Right kidney (tissue), 1 donor: ENCODE results near the gene UNC80.

Source experiments
- DNase-seq: peaks from one replicate; pipeline ENCODE4 v3.0.0-alpha.2; 2016

UNC80 gene

GRCh38 chr2:209974576-209974975, 202.9 kb downstream of the UNC80 start:
- no peak for DNase-seq

- no peak for DNase-seq
Observed at GRCh38 chr2:209976698-209977385, 205.2 kb downstream of the UNC80 start.

- no peak for DNase-seq
Observed at GRCh38 chr2:209977386-209978239, 206.0 kb downstream of the UNC80 start.

- DNase-seq = no peak
Observed at GRCh38 chr2:209984291-209984690, 212.7 kb downstream of the UNC80 start.

- no peak for DNase-seq
Observed at GRCh38 chr2:209985874-209986273, 214.2 kb downstream of the UNC80 start.

- no peak for DNase-seq
Observed at GRCh38 chr2:209986415-209986814, 214.8 kb downstream of the UNC80 start.

GRCh38 chr2:209988010-209988409, 216.4 kb downstream of the UNC80 start:
- no peak for DNase-seq

- no peak for DNase-seq
Observed at GRCh38 chr2:209990838-209991237, 219.2 kb downstream of the UNC80 start.

GRCh38 chr2:209993968-209994367, 222.3 kb downstream of the UNC80 start:
- DNase-seq = no peak

GRCh38 chr2:209998596-209998995, 227.0 kb downstream of the UNC80 start:
- DNase-seq = no peak

GRCh38 chr2:210000464-210001324, 229.1 kb downstream of the UNC80 start:
- no peak for DNase-seq

GRCh38 chr2:210002158-210003157, 230.8 kb downstream of the UNC80 start, which contains the start of gene RPE:
RPE (plus strand) TSS chr2:210002638; CDS start chr2:210002662, 24 bp downstream.
- peak; percentile 89 for DNase-seq

GRCh38 chr2:210003359-210003758, 231.7 kb downstream of the UNC80 start:
- no peak for DNase-seq

- no peak for DNase-seq
Observed at GRCh38 chr2:210004881-210005280, 233.2 kb downstream of the UNC80 start.

- DNase-seq = no peak
Observed at GRCh38 chr2:210007895-210008294, 236.3 kb downstream of the UNC80 start.

GRCh38 chr2:210009126-210009525, 237.5 kb downstream of the UNC80 start:
- DNase-seq = no peak

GRCh38 chr2:210009896-210010295, 238.3 kb downstream of the UNC80 start:
- no peak for DNase-seq

GRCh38 chr2:210020138-210020537, 248.5 kb downstream of the UNC80 start:
- no peak for DNase-seq

GRCh38 chr2:210022824-210023223, 251.2 kb downstream of the UNC80 start:
- DNase-seq = no peak

- no peak for DNase-seq
Observed at GRCh38 chr2:210027608-210028007, 256.0 kb downstream of the UNC80 start.

GRCh38 chr2:210028178-210028577, 256.5 kb downstream of the UNC80 start:
- DNase-seq = no peak
